ENCODE results near the gene CTBP2. TPM values are rescaled to one million over a fixed set of nuclear protein-coding genes. Genes with fewer than 3 reads are reported as not detected.

The CTBP2 gene
- polyA plus RNA-seq, 1 donor (not counting 4 experiments of a cell fraction or from before 2014, with no cell fraction given): 76.0 TPM

DNA sequence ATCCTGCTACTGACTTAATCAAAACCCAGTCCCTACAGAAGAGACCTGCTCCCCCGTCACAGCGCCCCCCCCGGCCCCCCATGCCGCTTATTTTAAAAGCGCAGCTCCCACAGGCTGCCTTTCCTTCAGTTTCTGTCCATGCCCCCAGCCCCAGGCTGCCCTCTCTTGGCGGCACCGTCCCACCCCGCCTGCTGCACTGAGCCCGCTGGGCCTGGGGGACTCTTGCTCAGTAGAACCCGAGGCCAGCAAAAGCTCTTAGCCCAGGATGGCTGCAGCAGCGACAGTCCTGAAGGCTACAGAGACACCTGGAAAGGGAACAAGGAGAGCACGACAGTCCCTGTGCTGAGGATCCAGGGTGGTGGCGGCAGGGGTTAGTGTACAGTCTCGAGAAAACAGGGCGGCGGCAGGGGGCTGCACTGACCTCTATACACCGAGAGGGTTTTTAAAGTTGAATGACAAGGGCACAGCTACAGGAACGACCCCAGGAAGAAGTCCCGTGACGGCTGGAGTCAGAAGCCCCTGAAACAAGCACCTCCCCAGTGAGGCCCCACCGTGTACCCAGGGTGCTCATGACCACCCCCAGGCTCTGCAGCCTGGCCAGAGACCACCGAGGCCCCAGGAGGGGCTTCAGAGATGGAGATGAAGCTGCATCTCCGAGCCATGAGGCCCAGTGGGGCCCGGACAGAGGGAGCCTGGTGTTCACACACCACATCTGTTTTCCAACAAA, 164.1 kb downstream of the CTBP2 start:
- dilution Hi-C loops (cut with MboI; ENCODE audit: extremely low pct_ligation_motif_present, low sequenced_read_pairs): no loop called here
- Histone ChIP-seq H3K79me2 (ENCODE audit: control insufficient read depth, insufficient read depth, low read length) (peaks cover 2% of the 10 kb centered on the region), H3K27me3 (ENCODE audit: control insufficient read depth, extremely low read depth, insufficient read depth, low read length) (no peaks in the 10 kb centered on the region), H4K20me1 (ENCODE audit: control insufficient read depth, extremely low read depth, insufficient read depth, low read length) (no peaks in the 10 kb centered on the region), H3K4me2 (ENCODE audit: control insufficient read depth, extremely low read depth, insufficient read depth, low read depth, low read length) (no peak overlapping the region), H3K27ac (ENCODE audit: control insufficient read depth, insufficient read depth, low read length) (no peak overlapping the region), H3K4me1 (ENCODE audit: control insufficient read depth, extremely low read depth, insufficient read depth, low read length) (no peaks in the 10 kb centered on the region), H2AFZ (ENCODE audit: control insufficient read depth, low read length) (no peak overlapping the region), H3K36me3 (ENCODE audit: control insufficient read depth in 2 of 2, extremely low read depth in 1 of 2, insufficient read depth in 2 of 2, low read length in 2 of 2) (peaks cover 58 to 62% of the 10 kb centered on the region in 2 experiments), H3K9me1 (ENCODE audit: control insufficient read depth, extremely low read depth, insufficient read depth, low read length) (no peaks in the 10 kb centered on the region), H3K4me3 (ENCODE audit: control insufficient read depth in 2 of 3, extremely low read depth in 1 of 3, insufficient read depth in 2 of 3, low read depth in 1 of 3, low read length in 3 of 3) (no peak overlapping the region), H3K9ac (ENCODE audit: control insufficient read depth, extremely low read depth, insufficient read depth, low read length) (no peak overlapping the region), H3K9me3 (ENCODE audit: control insufficient read depth, low read depth, low read length) (no peaks in the 10 kb centered on the region)
- FAIRE-seq (no peak), DNase-seq (ENCODE audit: low read depth, low spot score) (no peak)
- TF ChIP-seq, protein P1, sequence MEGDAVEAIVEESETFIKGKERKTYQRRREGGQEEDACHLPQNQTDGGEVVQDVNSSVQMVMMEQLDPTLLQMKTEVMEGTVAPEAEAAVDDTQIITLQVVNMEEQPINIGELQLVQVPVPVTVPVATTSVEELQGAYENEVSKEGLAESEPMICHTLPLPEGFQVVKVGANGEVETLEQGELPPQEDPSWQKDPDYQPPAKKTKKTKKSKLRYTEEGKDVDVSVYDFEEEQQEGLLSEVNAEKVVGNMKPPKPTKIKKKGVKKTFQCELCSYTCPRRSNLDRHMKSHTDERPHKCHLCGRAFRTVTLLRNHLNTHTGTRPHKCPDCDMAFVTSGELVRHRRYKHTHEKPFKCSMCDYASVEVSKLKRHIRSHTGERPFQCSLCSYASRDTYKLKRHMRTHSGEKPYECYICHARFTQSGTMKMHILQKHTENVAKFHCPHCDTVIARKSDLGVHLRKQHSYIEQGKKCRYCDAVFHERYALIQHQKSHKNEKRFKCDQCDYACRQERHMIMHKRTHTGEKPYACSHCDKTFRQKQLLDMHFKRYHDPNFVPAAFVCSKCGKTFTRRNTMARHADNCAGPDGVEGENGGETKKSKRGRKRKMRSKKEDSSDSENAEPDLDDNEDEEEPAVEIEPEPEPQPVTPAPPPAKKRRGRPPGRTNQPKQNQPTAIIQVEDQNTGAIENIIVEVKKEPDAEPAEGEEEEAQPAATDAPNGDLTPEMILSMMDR (optimal IDR thresholded peaks at IDR 0.05 in 1 of 3, IDR thresholded peaks at IDR 0.05 in 1 of 3, conservative IDR thresholded peaks at IDR 0.05 in 1 of 3; ENCODE audit: extremely low read depth in 1 of 3, insufficient read depth in 2 of 3, low read length in 3 of 3): no peak
- TF ChIP-seq EZH2 (IDR thresholded peaks at IDR 0.05; ENCODE audit: low read length): no peak

DNA sequence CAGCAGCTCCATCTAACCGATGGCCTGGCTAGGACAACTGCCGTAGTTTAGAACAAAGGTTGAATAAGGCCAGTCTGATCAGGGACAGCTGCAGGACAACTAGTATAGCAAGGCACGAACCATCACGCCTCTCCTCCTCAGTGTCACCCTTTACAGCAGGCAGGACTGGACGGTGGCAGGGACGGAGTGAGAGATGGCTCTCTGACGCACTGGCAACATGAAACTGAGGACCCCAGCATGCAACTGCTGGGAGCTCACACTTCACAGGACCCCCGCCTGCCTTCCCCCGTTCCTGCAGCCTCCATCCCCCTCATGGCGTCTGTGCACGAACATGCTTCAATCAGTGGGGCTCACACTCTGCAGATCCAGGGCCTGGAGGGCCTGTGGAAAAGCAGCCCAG, 164.8 kb downstream of the CTBP2 start:
- dilution Hi-C loops (cut with MboI; ENCODE audit: extremely low pct_ligation_motif_present, low sequenced_read_pairs): no loop called here
- no peak overlapping the region for H2AFZ ChIP-seq (ENCODE audit: control insufficient read depth, low read length)
- no peak overlapping the region for H3K4me3 ChIP-seq (ENCODE audit: control insufficient read depth in 2 of 3, extremely low read depth in 1 of 3, insufficient read depth in 2 of 3, low read depth in 1 of 3, low read length in 3 of 3)
- H3K9ac ChIP-seq (ENCODE audit: control insufficient read depth, extremely low read depth, insufficient read depth, low read length): no peak overlapping the region
- no peaks in the 10 kb centered on the region for H3K9me3 ChIP-seq (ENCODE audit: control insufficient read depth, low read depth, low read length)
- H3K27ac ChIP-seq (ENCODE audit: control insufficient read depth, insufficient read depth, low read length): no peak overlapping the region
- FAIRE-seq: no peak
- no peak for DNase-seq (ENCODE audit: low read depth, low spot score)
- peaks cover 2% of the 10 kb centered on the region for H3K79me2 ChIP-seq (ENCODE audit: control insufficient read depth, insufficient read depth, low read length)
- TF ChIP-seq EZH2 (IDR thresholded peaks at IDR 0.05; ENCODE audit: low read length): no peak
- TF ChIP-seq, protein P1 (optimal IDR thresholded peaks at IDR 0.05 in 1 of 3, IDR thresholded peaks at IDR 0.05 in 1 of 3, conservative IDR thresholded peaks at IDR 0.05 in 1 of 3; ENCODE audit: extremely low read depth in 1 of 3, insufficient read depth in 2 of 3, low read length in 3 of 3): no peak
- H3K27me3 ChIP-seq (ENCODE audit: control insufficient read depth, extremely low read depth, insufficient read depth, low read length): no peaks in the 10 kb centered on the region
- H4K20me1 ChIP-seq (ENCODE audit: control insufficient read depth, extremely low read depth, insufficient read depth, low read length): no peaks in the 10 kb centered on the region
- H3K36me3 ChIP-seq (ENCODE audit: control insufficient read depth in 2 of 2, extremely low read depth in 1 of 2, insufficient read depth in 2 of 2, low read length in 2 of 2): peaks cover 62 to 63% of the 10 kb centered on the region in 2 experiments
- H3K9me1 ChIP-seq (ENCODE audit: control insufficient read depth, extremely low read depth, insufficient read depth, low read length): no peaks in the 10 kb centered on the region
- H3K4me2 ChIP-seq (ENCODE audit: control insufficient read depth, extremely low read depth, insufficient read depth, low read depth, low read length): no peak overlapping the region
- no peaks in the 10 kb centered on the region for H3K4me1 ChIP-seq (ENCODE audit: control insufficient read depth, extremely low read depth, insufficient read depth, low read length)

Data from keratinocyte (primary cell).